NCI-H2081 treated with DMSO at 0.1 percent for 48 hours (cell line): ENCODE data around the gene NFYA.
"Not testable (repeated sequence)": the region's sequence is repeated elsewhere in the genome, so short reads cannot be mapped to it uniquely, and the experiment has no call there.

ENCODE experiments used
- DNase-seq: peaks from one replicate; lab custom pipeline; 2025; lab: John Stamatoyannopoulos, UW

NFYA gene

GRCh38 chr6:41073203-41073967, 611 bp downstream of the NFYA start:
- peak; percentile 47 for DNase-seq

DNA sequence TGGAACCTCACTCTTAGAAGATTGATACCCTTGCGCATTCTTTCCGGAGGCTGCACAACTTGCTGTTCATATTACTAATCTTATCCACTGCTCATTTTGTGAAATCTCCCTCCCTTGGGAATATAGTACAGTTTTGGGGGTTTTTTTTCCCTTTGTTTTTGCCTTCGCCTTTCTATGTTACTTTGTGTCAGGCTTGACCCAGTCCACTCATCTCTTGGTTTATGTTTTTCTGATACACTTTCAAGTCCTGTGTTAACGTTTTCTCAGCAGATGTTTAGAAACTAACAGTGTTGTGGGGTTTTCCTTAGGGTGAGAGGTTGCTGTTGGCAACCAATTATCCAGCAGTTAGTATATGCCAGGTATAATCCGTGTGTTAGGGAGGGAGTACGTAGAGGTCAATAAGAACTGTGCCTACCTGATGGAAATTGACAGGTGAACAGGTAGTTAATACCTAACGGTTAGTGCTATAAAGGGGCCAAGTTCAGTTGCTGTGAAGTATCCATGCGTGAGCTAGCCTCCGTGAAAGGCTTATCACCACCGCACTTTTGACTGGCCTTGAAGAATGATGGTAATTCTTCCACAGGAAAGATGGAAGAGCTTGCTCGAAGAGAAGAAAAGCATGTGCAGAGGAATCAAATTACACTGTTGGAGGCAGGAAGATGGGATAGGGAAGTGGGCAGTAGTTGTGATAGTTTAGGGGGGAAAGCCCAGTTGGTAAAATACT, 1.4 kb downstream of the NFYA start:
- no peak for DNase-seq

DNA sequence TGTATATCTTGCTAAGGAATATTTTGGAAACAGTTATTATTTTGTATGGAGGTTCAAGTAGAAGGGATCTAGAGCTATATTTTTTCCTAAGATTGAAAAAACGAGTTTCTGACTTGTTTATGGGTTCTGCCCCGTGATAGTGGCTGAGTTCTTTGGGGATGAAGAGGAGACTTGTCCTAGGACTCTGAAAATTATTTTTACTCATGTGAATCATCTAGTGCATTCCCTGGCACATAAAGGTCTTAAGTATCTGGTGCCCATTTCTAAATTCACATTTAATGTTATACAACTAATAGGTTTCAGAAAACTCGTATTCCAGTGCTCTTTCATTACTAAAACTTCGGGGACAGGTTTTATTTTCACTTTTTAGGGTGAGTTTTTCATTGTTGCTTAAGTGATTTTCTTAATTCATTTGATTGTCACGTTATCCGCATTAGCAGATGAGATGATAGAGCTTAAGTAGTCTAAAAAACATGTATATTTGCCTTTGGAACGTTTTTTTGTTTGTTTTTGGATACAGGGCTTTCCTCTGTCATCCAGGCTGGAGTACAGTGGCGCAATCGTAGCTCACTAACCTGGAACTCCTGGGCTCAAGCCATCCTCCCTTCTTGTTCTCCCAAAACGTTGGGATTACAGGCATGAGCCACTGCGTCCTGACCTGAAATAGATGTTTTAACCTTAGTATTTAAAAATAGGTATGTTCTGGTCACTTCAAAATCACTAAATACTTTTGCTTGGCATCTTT, 2.1 kb downstream of the NFYA start:
- no peak for DNase-seq

DNA sequence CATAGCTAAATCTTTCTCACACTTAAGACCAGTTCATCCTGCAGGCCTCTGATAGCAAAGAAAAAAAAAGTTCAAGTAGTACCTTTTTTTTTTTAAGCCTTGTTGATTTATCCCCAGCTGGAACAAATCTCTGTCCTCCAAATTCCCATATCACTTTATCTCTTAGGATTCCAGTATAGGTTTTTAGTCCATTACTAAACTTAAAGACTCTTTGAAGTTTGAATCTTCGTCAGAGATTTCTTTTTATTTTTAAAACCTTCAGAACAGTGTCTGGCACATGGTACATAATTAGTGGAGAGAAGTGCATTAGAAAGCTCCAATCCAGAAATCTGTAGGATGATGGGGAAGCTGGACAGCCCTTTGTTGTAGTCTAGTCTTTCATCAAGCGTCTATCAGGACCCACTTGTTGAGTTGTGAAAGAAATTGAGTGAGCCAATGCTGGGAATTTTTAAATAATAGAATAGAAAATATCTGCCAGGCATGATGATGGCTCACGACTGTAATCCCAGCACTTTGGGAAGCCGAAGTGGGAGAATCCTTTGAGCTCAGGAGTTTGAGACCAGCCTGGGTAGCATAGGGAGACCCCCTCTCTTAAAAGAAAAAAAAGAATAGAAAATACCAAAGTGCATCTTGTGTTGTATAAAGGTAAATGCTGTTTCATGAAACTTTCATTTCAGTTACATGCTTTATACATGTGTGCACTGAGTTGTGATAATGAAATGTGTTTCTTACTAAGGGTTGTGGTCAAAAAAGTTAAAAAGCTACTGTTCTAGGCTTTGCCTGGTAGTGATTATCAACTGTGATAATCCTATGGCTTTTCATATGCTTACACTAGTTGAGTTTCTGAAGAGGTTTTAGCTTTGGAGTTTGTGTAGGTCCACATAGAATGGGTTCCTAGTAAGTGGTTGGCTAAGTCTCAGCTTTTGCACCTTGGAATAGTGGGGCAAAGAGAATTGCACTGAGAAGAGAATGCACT, 3.2 kb downstream of the NFYA start:
- DNase-seq, result no peak

DNA sequence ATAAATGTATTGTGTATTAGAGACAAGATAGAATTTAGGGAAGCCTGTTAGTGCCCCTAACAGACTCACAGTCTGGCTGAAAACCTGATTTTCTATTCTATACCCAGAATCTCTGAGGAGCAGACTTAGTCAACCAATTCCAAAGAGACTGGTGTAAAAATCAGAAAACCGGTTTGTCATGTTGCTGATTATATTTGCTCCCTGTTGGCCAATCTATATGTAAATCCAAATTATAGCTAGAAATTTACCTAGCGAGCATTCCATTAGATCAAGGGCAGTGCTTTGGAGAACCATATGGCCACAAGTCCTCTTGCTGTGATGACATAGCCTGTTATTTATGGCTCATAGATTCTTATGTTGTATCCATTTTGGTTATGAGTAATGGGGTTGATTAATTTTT, 4.8 kb downstream of the NFYA start:
- DNase-seq, result no peak

GRCh38 chr6:41078101-41078500, 5.3 kb downstream of the NFYA start:
- DNase-seq, result no peak

DNA sequence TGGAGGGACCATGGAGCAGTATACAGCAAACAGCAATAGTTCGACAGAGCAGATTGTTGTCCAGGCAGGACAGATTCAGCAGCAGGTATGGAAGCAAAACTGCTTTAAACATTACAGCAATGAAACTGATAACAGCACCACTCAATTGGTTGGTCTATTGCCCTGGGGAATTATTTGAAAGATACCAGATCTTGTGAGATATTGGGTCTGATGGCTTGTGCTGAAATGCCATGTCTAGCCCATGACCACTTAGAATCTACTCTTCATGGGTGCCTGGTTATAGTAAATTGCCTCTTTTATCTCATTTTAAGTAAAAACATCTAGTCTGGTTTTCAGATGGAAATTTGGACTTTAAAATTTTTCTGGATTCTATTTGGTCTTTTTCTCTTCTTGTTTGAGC, 6.3 kb downstream of the NFYA start:
- DNase-seq, result no peak

DNA sequence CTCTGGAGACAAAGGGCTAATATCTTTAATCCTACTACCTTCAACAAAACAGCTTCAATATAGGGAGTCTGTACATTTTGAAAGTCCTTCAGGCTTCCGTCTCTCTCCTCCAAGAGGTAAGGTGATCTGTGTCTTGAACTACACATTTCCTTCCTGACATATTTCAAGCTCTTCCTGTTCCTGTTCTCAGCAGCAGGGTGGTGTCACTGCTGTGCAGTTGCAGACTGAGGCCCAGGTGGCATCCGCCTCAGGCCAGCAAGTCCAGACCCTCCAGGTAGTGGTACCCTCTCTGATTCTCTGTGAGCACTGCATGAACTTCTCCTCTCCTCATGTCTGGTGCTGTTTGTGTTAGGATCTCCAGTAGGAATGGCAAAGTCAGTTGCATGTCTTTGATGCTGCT, 7.8 kb downstream of the NFYA start:
- no peak for DNase-seq

DNA sequence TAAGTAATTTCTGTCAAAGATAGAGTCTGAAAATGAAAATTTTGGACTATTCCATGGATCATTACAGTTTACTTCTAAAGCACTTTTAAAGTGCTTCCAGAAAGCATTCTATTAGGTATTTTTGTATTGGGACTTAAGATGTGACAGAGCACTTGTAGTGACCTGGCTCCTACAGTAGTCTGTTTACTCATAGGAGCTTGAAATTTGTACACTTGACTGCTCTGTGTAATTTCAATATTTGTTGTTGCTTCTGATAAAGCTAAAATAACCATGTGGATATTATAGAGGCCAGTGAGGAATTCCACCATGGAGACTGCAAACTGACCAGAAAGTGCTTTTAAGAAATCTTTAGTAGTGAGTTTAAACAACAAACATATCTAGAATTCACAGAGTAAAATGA, 10.3 kb downstream of the NFYA start:
- no peak for DNase-seq

DNA sequence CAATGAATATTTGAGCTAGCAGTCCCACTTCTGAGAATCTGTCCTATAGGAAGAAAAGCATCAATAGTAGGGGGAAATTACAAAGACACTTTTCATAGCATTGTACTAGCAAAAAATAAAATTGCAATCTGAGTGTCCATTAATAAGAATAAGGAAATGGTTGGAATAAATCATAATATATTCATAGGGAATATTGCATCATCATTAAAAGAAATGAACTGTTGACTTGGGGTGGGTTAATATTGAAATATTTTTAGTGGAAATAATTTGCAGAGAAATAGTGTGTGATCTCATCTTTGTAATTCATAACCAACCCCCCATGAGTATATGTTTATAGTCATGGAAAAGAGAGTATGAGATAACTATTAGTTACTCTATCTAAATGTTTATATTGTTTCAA, 12.4 kb downstream of the NFYA start:
- no peak for DNase-seq

- DNase-seq, result no peak
Measured at GRCh38 chr6:41088451-41088850, 15.7 kb downstream of the NFYA start.

GRCh38 chr6:41090841-41091761, 18.3 kb downstream of the NFYA start:
- no peak for DNase-seq

GRCh38 chr6:41092421-41093140, 19.8 kb downstream of the NFYA start:
- DNase-seq, result no peak

DNA sequence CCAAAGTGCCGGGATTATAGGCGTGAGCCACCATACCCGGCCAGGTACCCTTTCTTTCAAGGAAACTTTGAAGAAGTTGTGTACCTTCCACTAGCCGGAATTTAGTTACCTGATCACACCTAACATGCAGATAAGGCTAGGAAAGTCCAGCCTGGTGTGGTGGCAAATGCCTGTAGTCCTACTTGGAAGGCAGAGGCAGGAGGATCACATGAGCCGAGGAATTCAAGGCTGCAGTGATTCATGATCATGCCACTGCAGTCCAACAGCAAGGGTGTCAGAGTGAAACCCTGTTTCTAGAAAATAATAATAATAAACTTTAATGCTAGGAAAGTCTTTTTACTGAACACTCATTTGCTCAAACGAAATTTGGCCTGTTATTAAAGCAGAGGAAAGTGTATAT, 21.0 kb downstream of the NFYA start:
- no peak for DNase-seq

- DNase-seq, result no peak
Measured at GRCh38 chr6:41097467-41098090, 24.8 kb downstream of the NFYA start.

- DNase-seq, result no peak
Measured at GRCh38 chr6:41098366-41098765, 25.6 kb downstream of the NFYA start.

DNA sequence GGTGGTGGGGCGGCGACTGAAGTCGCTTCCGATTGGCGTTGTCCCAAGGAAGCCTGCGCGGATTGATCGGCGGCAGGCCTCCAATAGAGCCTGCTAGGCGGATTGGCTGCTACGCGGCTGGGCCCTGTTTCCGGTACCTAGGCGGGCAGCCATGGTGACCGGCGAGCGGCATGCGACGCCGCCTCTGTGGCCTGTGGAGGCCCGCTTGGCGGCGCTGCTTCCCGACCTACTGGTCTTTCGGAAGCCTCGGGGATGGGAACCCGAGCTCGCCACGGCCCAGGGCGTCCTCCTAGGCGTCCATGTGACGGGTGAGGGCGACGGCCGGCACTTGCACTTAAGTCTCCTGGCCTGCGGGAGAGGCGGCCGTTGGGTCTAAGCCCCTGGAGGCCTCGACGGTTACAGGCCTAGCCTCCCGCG, 28.1 kb downstream of the NFYA start:
- DNase-seq, result no peak

GRCh38 chr6:41103847-41104246, 31.1 kb downstream of the NFYA start:
- no peak for DNase-seq

DNA sequence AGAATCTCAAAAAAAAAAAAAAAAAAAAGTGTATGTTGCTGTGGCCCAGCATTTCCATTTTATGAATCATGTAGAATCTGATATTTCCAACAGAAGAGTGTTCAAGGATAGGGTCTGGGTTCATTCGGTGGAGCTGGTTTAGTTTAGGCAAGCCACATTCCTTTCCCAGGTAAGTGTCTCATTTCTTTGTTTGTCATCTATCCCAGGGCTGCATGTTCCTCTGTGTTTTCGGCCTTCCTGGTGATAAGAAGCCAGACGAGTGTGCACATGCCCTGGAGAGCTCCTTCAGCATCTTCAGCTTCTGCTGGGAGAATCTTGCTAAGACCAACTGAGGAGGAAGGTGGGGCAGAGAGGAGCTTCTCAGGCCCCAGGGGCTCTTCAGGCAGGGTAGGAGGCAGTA, 38.2 kb downstream of the NFYA start:
- no peak for DNase-seq

DNA sequence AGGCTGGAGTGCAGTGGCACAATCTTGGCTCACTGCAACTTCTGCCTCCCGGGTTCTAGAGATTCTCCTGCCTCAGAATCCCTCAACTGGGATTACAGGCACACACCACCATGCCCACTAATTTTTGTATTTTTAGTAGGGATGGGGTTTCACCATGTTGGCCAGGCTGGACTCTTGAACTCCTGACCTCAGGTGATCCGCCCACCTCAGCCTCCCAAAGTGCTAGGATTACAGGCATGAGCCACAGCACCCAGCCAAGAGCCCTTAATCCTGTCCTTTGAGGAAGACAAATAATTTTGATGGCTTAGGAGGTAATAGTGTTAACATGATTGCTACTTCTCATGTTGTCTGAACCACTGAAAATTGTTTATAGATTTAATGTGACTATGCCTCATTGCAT, 42.3 kb downstream of the NFYA start:
- not testable (repeated sequence) for DNase-seq
